SHP77 treated with DMSO at 0.1 percent for 48 hours (cell line): ENCODE results near the gene SPEM1.

Experiments
- DNase-seq: peaks from one replicate; lab custom pipeline; 2025; lab: John Stamatoyannopoulos, UW

SPEM1 gene

DNA sequence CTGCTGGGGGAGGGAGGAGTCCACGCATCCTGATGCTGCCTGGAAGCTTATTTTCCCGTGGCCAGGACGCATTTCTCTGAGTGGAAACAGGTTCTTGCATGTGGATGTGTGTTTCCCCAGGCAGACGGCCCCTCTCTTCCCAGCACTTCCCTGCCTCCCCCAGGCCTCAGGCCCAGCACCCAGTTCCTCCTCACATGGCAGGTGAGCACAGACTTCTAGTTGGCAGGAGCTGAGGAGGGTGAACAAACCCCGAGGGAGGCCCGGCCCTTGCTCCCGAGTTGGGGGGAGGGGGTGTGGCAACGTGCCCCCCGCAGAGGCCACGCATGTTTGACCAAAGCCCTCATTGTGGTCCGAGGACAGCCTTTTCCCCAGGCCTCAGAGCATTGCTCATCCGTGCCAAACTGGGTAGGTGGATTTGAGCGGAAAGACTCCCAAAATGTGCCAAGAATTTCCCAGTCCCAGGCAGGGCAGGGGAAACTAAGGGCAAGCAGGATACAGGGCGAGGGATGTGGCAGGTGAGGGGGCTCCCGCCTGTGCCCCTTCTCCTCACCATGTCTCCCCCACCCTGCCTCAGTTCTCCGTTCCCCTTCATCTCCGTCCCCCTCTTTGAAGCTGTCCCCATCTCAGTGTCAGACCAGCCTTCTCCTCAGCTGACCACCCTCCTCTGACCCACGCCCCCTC, 1.5 kb upstream of the SPEM1 start:
- DNase-seq = no peak

DNA sequence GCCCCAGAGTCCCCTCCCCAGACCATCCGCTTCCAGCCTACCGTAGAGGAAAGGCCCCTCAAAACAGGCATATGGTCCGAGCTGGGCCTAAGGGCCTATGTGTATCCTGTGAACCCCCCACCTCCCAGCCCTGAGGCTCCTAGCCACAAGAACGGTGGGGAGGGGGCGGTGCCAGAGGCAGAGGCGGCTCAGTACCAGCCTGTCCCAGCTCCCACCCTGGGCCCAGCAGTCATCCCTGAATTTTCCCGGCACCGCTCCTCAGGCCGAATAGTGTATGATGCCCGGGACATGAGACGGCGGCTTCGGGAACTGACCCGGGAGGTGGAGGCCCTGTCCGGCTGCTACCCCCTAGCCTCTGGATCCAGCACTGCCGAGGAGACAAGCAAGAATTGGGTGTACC, 1.1 kb downstream of the SPEM1 start:
- DNase-seq = no peak

DNA sequence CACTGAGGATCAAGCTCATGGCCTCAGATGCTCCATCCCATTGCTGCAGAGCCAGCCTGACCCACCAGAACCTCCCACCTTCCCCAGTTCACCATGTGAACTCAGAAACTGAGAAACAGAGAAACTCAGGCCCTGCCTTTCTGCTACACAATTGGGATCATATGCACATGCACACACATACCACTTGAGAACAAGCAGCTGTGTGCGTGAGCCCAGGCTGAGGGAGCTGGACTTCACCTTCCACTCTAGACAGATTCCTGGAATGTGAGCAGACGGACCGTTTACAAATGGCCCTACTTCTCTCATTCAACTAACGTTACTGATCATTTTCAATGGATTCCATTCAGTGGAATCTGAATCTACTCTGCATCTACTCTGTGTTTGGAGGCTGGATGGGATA, 3.6 kb downstream of the SPEM1 start:
- DNase-seq = peak; percentile 51

DNA sequence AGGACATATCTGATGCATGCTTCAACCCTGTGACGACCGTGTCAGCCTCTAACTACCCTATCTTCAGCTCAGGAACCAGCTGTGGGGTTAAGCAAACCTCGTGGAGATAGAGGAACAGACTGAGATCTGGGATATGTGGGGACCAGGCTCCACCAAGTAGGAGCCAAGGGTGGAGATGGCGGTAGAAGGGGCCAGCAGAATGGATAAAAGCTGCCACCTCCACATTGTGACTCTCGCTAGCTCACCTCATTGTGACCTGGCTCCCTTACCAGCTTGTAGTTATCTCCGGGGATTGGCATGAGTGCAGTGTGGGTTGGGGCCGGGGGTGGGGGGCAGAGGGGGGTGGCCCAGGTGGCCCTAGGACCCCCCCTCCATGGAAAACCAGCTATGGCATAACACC, 5.2 kb downstream of the SPEM1 start, which contains the start of gene SPEM2:
Gene SPEM2, plus strand, starts transcription at position 301 of the 400 bp plus-strand sequence. Its CDS starts 73 bp downstream, at position 374.
- no peak for DNase-seq

DNA sequence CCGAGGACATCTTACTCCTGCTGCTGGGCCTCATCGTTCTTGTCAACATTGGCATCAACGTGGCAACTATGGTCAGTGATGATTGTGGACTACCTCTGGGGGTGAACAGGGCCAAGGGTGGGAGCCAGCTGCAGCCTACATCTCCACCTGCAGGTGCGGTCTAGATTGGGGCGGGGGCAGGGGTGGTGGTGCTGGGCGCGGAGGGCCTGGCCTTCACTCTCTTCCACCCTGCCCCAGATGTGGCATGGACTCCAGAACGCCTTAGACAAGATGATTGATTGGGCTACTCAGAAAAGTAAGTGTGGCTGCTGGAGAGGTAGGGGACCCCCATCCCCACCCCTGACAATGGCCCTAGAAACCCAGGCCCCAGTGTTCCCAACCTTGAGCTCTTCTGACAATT, 5.6 kb downstream of the SPEM1 start:
- no peak for DNase-seq

DNA sequence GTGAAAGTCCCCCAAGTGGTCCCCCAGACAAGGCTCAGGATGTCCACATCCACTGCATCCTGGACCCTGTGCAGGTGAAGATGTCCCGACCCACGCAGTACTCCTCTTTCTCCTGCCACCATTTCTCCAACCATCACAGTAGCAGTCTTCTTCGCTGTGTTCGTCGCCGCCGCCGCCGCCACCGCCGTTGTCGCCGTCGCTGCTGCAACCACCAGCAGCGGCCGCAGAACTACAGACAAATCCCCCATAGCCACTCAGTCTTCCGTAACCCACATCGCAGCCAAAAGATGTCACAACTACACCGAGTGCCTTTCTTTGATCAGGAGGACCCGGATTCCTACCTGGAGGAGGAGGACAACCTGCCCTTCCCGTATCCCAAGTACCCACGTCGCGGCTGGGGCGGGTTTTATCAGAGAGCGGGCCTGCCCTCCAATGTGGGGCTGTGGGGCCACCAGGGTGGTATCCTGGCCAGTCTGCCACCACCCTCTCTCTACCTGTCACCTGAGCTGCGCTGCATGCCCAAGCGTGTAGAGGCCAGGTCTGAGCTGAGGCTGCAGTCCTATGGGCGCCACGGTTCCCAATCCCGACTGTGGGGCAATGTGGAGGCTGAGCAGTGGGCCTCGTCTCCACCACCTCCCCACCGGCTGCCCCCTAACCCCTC, 6.2 kb downstream of the SPEM1 start:
- no peak for DNase-seq

DNA sequence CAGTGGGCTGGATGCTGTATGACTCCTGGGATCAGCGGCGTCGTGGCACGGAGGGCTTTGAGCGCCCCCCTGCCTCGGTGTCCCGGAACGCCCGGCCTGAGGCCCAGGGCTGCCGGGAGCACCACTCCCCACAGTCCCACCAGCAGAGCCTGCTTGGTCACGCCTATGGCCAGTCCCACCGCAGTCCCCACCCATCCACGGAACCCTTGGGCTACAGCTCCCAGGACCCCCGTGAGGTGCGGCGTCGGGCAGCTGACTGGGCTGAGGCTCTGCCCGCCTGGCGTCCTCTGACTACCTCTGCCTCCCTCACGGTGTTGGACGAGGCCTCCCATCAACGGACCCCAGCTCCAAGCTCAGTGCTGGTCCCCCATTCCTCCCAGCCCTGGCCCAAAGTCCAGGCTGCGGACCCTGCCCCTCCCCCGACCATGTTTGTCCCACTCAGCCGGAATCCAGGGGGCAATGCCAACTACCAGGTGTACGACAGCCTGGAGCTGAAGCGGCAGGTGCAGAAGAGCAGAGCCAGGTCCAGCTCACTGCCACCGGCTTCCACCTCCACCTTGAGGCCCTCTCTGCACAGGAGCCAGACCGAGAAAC, 6.9 kb downstream of the SPEM1 start:
- DNase-seq = no peak

DNA sequence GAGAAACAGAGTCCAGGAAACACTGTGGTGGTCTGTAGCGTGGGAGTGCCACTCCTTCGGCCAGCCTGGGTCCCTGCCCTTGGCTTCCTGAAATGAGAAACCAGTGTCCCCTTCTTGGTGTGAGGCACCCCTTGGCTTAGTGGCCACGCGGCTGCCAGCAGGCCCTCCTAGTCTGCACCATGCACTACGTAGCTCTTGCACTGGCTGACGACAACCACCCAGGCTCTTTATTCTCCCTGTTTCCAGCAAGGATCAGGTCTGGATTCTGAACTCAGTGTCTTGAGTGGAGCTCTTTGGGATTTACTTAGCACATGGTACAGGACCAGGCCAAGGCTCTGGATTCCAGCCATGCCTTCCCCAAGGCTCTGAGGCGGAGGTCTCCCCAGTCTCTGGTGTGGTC, 7.4 kb downstream of the SPEM1 start:
- DNase-seq = no peak

DNA sequence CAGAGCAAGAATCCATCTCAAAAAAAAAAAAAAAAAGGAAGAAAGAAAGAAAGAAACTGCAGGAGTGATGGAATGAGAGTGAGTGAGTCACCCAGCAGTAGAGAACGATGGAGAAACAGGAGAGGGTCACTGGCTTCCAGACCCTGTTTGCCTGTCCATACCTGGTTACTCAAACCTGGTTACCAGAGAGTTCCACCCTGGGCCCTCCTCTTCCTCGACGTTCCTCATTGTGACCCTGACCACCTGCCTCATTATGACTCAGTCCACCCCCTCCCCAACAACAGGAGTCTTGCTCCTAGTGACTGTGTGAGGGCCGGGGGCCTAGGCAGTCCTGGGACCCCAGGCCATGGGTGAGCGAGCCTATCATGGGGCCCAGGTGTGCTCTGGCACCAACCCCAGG, 8.4 kb downstream of the SPEM1 start, which contains the start of gene SPEM3:
Gene SPEM3, plus strand, starts transcription at position 301 of the 400 bp plus-strand sequence. Its CDS starts 46 bp downstream, at position 347.
- DNase-seq = no peak

DNA sequence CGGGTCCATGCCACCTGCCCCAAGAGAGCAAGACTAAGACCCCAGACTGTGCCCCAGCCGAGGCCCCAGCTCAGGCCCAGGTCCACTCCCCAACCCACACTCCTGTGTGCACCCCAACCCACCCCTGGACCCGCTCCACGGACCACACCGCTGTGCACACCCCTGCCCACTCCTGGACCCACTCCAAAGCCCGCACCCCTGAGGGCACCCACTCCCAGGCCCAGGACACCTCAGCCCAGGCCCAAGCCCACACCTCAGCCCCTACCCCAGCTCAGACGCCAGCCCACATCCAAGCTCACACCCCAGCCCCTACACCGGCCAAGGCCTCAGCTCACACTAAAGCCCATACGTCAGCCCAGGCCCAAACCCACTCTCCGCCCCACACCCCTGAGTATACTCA, 9.6 kb downstream of the SPEM1 start:
- DNase-seq = no peak

DNA sequence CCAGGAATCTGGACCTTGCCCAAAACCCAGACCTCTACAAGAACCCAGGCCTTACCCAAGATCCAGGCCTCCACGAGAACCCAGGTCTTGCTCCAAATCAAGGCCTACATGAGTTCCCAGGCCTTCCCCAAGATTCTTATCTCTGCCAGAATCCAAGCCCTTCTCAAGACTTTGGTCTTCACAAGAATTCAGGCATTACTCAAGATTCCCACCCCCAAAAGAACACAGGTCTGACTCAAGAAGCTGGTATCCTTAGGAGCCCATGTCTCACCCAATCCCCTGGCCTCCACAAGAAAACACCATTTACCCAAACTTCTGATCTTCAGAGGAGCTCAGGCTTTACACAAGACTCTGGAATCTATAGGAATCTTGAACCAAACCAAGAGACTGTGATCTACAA, 11.1 kb downstream of the SPEM1 start:
- no peak for DNase-seq

DNA sequence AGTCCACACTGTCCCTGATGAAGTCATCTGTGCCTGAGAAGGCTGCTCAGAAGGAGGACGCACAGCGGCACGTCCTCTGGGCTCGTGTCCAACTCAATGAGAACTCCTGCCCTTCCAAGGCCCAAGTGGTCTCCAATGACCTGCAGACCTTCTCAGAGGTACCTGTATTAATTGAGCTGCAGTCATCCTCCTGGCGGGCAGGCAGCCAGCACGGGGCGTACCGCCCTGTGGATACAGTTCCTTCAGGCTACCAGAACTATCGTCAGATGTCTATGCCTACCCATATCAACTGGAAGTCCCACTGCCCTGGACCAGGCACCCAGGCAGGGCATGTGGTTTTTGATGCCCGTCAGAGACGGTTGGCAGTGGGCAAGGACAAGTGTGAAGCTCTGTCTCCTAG, 12.2 kb downstream of the SPEM1 start:
- DNase-seq = no peak

DNA sequence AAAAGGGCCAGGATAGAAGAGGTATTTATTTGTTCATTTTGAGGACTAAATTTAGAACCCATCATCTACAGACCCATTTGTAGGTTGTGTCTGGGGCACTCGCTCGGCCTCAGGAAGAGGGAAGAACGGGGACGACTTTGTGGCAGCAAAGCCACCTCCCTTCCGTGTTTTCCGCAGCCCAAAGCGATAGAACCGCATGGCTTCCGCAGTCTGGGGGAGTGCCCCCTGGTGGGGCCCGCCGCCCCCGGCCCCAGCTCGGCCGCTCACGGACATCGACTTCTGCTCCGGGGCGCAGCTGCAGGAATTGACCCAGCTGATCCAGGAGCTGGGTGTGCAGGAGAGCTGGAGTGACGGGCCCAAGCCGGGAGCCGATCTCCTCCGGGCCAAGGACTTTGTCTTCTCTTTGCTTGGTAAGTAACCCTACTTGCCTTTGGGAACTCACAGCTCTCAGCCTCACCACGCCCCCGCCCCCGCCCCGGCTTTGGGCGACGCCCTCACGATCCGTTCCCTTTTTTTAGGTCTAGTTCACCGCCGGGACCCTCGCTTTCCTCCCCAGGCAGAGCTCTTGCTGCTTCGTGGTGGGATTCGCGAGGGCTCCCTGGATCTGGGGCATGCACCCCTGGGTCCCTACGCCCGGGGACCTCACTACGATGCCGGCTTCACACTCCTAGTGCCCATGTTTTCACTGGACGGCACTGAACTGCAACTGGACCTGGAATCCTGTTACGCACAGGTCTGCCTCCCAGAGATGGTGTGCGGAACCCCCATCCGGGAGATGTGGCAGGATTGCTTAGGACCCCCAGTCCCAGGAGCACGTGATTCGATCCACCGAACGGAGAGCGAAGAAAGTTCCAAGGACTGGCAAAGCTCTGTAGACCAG, 15.8 kb downstream of the SPEM1 start:
- DNase-seq = peak; percentile 32

DNA sequence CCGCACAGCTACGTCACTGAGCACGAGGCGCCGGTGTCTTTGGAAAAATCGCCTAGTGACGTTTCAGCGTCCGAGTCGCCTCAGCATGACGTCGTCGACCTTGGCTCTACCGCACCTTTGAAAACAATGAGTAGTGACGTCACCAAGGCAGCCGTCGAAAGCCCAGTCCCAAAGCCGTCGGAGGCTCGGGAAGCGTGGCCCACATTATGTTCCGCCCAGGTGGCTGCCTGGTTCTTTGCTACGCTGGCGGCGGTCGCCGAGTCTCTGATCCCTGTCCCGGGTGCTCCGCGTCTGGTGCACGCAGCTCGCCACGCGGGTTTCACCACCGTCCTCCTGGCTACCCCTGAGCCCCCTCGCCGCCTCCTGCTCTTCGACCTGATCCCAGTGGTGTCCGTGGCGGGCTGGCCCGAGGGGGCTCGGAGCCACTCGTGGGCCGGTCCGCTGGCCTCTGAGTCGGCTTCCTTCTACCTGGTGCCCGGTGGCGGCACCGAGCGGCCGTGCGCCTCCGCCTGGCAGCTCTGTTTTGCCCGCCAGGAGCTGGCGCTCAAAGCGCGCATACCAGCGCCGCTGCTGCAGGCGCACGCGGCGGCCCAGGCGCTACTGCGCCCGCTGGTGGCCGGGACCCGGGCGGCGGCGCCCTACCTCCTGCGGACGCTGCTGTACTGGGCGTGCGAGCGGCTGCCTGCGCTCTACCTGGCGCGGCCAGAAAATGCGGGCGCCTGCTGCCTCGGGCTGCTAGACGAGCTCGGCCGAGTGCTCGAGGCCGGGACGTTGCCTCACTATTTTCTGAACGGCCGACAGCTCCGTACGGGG, 16.6 kb downstream of the SPEM1 start:
- DNase-seq = peak; percentile 80

DNA sequence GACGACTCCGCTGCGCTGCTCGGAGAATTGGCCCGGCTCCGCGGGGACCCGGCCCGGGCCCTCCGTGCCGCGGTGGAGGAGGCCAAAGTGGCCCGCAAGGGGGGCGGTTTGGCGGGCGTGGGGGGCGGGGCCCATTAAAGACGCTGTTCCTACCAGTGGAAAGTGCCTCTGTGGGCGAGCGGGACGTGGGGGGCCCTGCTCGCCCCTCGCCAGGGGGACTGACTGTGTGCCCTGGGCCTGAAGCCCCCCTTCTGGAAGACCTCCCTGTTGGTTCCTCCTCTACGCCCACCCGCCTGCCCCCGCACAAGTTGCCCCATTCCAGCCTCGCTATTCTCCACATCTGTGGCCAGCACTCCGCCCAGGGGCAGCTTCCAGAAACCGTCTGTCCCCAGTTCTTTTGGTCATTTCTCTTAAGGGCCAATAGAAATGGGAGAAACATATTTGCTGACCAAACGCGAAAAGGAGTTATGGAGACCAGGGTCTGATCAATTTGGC, 17.3 kb downstream of the SPEM1 start:
- no peak for DNase-seq

DNA sequence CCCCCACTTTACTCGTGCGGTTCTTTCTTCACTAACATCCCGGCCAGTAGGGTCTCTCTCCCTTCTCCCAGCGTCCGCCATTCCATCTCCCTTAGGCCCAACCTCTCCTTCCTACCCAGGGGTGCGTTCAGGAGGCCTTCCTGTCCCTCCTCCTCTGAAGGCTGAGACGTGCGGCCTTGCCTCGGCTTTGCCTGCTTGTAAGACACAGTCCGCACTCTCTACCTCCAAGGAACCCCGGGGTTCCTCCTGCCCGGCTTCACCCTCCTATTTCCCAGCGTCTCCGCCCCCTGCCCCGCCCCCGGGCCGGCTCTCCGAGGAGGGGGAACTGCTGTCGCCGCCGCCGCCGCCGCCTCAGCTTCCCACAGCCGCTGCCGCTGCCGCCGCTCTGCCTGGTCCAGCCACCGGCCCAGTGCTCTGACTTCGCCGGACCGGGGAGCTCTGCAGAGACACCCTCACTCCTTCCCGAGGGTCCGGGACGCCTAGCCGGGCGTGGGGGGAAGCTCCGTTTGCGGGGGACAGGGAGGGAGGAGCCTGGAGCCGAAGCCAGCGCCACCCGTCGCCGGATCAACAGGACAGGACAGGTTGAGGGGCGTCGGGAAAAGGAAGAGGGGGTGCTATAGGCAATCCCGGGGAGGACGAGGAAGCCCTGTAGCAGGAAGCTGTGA, 18.0 kb downstream of the SPEM1 start:
- no peak for DNase-seq

DNA sequence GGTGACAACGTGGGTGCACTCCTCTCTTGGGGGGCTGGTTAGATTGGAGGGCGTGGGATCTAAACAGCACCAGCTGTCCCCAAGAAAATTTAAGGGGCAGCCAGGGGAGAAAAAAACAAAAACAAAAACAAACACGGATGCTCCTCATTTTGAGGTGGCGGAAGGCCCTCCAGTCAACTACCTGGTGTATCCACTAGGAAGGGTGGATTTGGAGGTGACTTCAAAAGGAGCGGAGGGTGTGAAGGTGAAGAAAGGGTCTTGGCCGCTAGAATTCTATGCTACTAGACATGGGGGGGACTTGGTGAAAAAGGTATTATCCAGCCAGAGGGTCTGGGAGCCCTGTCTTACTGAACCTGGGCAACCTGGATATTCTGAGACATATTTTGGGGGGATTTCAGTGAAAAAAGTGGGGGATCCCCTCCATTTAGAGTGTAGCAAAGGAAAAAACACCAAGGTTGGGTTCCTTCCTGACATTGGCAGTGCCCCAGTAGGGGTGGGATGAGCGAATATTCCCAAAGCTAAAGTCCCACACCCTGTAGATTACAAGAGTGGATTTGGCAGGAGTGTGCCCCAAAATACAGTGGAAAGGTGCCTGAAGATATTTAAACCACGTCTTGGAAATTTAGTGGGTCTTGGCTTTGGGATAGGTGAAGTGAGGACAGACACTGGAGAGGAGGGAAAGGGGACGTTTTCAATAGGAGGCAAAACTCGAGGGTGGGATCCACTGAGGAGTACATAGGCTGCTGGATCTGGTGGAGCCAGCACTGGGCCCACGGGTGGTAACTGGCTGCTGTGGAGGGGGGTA, 18.7 kb downstream of the SPEM1 start:
- DNase-seq = no peak

DNA sequence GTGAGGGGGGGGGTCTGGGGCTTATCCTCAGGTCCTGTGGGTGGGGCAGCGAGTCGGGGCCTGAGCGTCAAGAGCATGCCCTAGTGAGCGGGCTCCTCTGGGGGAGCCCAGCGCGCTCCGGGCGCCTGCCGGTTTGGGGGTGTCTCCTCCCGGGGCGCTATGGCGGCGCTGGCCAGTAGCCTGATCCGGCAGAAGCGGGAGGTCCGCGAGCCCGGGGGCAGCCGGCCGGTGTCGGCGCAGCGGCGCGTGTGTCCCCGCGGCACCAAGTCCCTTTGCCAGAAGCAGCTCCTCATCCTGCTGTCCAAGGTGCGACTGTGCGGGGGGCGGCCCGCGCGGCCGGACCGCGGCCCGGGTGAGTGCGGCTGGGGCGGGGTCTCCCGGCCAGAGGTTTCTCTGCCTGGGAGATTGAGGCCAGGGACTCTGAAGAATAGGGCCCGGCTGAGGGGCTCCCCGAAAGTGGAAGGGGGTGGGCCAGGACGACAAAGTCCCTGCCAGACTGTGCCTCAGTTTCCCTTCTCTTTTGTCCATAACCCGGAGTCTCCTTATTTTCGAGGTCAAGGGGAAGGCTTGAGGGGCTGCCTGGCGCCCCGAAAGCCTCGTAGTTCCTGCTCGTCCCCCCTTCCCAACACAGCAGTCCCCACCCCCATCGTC, 19.5 kb downstream of the SPEM1 start, which contains the start of gene FGF11:
Gene FGF11, plus strand, starts transcription at position 51 of the 651 bp plus-strand sequence. Its CDS starts 109 bp downstream, at position 160.
- no peak for DNase-seq
